GM06990 (cell line): Measurements from ENCODE around the gene PERM1.

Experiments used
- DNase-seq: peaks from one replicate; pipeline ENCODE4 v3.0.0-alpha.2; 2011; ENCODE audit not compliant: insufficient read length; ENCODE audit errors: extremely low read depth
- H3K27me3 ChIP-seq: replicated peaks from 2 replicates; pipeline ENCODE4 v1.6.0; 2011; ENCODE audit warnings: low read length; ENCODE audit not compliant: control insufficient read depth, insufficient read depth
- H3K36me3 ChIP-seq: 2 replicates; pipeline ENCODE4 v1.5.1; 2011; ENCODE audit warnings: low read length; ENCODE audit not compliant: control insufficient read depth, insufficient read depth
- H3K4me3 ChIP-seq: replicated peaks from 2 replicates; pipeline ENCODE4 v1.5.1; 2011; ENCODE audit warnings: low read depth, mild to moderate bottlenecking, control low read depth, low read length
- TF ChIP-seq, protein P1 (sequence below): IDR thresholded peaks from 2 replicates; pipeline ENCODE4 v1.5.1; 2011; ENCODE audit warnings: low read length, control low read depth, mild to moderate bottlenecking, inconsistent platforms; ENCODE audit not compliant: insufficient read depth, poor library complexity, severe bottlenecking

Gene PERM1

GRCh38 chr1:936348-937264 is 45.3 kb downstream of the PERM1 start:
- peaks cover 4% of the 10 kb centered on the region; the same call in 1 of the 2 replicates for H3K27me3 ChIP-seq
- H3K4me3 ChIP-seq, result no peak overlapping the region
- TF ChIP-seq, protein P1, sequence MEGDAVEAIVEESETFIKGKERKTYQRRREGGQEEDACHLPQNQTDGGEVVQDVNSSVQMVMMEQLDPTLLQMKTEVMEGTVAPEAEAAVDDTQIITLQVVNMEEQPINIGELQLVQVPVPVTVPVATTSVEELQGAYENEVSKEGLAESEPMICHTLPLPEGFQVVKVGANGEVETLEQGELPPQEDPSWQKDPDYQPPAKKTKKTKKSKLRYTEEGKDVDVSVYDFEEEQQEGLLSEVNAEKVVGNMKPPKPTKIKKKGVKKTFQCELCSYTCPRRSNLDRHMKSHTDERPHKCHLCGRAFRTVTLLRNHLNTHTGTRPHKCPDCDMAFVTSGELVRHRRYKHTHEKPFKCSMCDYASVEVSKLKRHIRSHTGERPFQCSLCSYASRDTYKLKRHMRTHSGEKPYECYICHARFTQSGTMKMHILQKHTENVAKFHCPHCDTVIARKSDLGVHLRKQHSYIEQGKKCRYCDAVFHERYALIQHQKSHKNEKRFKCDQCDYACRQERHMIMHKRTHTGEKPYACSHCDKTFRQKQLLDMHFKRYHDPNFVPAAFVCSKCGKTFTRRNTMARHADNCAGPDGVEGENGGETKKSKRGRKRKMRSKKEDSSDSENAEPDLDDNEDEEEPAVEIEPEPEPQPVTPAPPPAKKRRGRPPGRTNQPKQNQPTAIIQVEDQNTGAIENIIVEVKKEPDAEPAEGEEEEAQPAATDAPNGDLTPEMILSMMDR, result no peak
- no peak for DNase-seq
- H3K36me3 ChIP-seq, result no peaks in the 10 kb centered on the region

DNA sequence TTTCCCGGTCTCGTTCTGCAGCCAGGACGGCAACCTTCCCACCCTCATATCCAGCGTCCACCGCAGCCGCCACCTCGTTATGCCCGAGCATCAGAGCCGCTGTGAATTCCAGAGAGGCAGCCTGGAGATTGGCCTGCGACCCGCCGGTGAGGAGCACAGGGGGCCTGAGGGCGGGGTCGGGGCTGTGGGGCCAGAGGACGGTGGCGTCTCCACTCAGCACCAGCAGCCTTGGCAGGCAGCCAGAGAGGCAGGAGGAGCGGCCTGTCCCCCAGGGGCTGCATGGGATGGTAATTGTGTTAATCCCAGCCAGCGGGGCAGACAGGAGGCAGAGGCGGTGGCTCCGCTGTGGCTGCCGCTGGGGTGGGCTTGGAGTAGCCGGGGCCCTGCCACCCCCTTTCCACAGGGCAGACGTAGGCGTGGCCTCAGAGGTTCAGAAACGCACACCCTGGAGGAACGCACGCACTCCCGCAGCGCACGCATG is 46.1 kb downstream of the PERM1 start:
- Histone ChIP-seq H3K27me3 (peaks cover 4% of the 10 kb centered on the region; the same call in 1 of the 2 replicates), H3K4me3 (no peak overlapping the region)
- DNase-seq, result no peak

DNA sequence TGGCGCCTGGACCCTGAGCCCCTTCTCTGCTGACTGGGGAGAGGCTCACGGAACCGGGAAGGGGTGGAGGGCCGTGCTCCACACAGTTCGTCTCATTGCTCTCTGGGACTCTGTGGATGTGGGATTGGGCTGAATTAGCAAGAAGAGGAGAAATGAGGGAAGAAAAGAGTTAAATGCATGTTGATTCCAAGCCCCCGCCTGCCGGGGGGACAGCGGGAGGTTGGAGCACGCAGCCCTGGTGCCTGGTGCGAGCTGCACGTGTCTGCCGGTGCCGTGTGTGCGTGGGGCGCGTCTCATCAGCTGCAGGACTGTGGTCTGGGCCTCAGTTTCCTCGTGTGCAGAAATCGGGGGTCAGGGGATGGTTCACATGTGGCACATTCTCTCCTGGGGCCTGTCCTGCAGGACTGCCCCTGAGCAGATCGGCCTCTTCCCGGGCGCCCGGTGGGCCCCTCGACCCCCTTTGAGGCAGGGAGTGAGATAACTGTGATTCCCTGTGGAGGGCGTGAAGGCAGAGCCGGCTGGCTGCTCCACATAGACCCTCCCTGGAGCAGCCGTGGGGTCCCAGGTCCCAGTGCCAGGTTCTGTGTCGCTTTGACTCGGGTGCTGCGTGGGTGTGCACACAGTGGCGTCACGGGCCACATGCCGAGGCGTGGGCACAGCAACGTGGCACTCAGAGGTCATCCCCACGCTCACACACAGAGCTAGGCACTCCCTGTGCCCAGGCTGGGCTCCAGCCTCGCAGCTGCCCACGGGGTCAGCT is 46.7 kb downstream of the PERM1 start:
- Histone ChIP-seq H3K36me3 (no peaks in the 10 kb centered on the region), H3K4me3 (no peak overlapping the region), H3K27me3 (no peaks in the 10 kb centered on the region; the same call in 1 of the 2 replicates)
- TF ChIP-seq, protein P1, result no peak
- DNase-seq, result no peak

More for the DNA sequence above, 46.1 kb downstream of the PERM1 start:
- TF ChIP-seq, protein P1, result no peak
- no peaks in the 10 kb centered on the region for H3K36me3 ChIP-seq

DNA sequence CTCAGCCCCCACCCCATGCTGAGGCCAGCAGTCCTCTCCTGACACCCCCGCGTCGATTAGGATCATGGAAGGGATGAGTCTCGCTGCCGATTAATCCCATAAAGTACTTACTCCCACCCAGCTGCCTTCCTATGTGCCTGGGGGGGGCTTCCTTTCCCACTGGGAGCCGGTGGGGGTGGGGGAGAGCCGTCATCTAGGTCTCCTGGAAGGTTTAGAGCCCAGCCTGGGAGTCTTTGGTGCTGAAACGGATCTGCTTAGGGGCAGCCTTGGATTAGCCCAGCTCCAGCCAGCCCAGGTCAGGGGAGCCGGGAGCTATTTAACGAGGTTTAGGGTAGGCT is 48.3 kb downstream of the PERM1 start:
- TF ChIP-seq, protein P1, result no peak
- Histone ChIP-seq H3K36me3 (no peaks in the 10 kb centered on the region), H3K4me3 (no peak overlapping the region), H3K27me3 (no peaks in the 10 kb centered on the region; the same call in 1 of the 2 replicates)
- DNase-seq, result no peak

GRCh38 chr1:932776-933602 is 48.9 kb downstream of the PERM1 start:
- Histone ChIP-seq H3K4me3 (no peak overlapping the region), H3K27me3 (no peaks in the 10 kb centered on the region; the same call in 1 of the 2 replicates), H3K36me3 (no peaks in the 10 kb centered on the region)
- TF ChIP-seq, protein P1, result no peak
- DNase-seq, result no peak
